GM12873 (cell line): ENCODE results near the gene HAS3.
A peak's percentile ranks its signal among the peaks of the same experiment; 100 is the strongest.

Source experiments
- CTCF ChIP-seq: IDR thresholded peaks from 2 replicates; pipeline ENCODE4 v1.5.1; 2012; ENCODE audit warnings: low read depth, mild to moderate bottlenecking, moderate library complexity, low read length, control low read depth; ENCODE audit not compliant: insufficient read depth; ENCODE audit errors: missing control alignments

HAS3 gene

GRCh38 chr16:69083306-69083941 is 22.0 kb upstream of the HAS3 start:
- peak; percentile 35 for TF ChIP-seq CTCF

GRCh38 chr16:69084289-69084688 is 21.2 kb upstream of the HAS3 start:
- TF ChIP-seq CTCF: no peak

- no peak for TF ChIP-seq CTCF
Observed at GRCh38 chr16:69085032-69085695, 20.3 kb upstream of the HAS3 start.

- TF ChIP-seq CTCF: no peak
Observed at GRCh38 chr16:69087161-69087581, 18.3 kb upstream of the HAS3 start.

GRCh38 chr16:69088684-69089083 is 16.8 kb upstream of the HAS3 start:
- no peak for TF ChIP-seq CTCF

- no peak for TF ChIP-seq CTCF
Observed at GRCh38 chr16:69089091-69089910, 16.2 kb upstream of the HAS3 start.

GRCh38 chr16:69093974-69094373 is 11.5 kb upstream of the HAS3 start:
- no peak for TF ChIP-seq CTCF
